KMS-11 (cell line): ENCODE measurements around the gene TOMM70.
"Not testable (repeated sequence)": the region's sequence is repeated elsewhere in the genome, so short reads cannot be mapped to it uniquely, and the experiment has no call there.

Experiments
- H2AFZ ChIP-seq: fragments of 200-600 bp; sonication (generic); 2 replicates; pipeline ENCODE4 v1.6.1; 2016; ENCODE audit warnings: antibody characterized with exemption, mixed run types, low read depth
- H3K27ac ChIP-seq: fragments of 200-600 bp; sonication (generic); 2 replicates; pipeline ENCODE4 v1.6.1; 2016; ENCODE audit warnings: mild to moderate bottlenecking, mixed run types
- H3K27me3 ChIP-seq: fragments of 200-600 bp; sonication (generic); 2 replicates; pipeline ENCODE4 v1.6.1; 2017; ENCODE audit warnings: mild to moderate bottlenecking, low read depth, mixed run types, moderate library complexity; ENCODE audit not compliant: insufficient read depth
- H3K36me3 ChIP-seq: fragments of 200-600 bp; sonication (generic); 2 replicates; pipeline ENCODE4 v1.6.1; 2017; ENCODE audit warnings: mild to moderate bottlenecking, mixed run types; ENCODE audit not compliant: insufficient read depth
- H3K4me1 ChIP-seq: fragments of 200-600 bp; sonication (generic); 2 replicates; pipeline ENCODE4 v1.6.1; 2016; ENCODE audit warnings: mild to moderate bottlenecking, low read depth, mixed run types; ENCODE audit not compliant: poor library complexity, severe bottlenecking
- H3K4me2 ChIP-seq: fragments of 200-600 bp; sonication (generic); 2 replicates; pipeline ENCODE4 v1.7.0; 2016; ENCODE audit warnings: mild to moderate bottlenecking, mixed run types
- H3K4me3 ChIP-seq: fragments of 200-600 bp; sonication (generic); IDR thresholded peaks from 2 replicates; pipeline ENCODE4 v1.6.1; 2017; ENCODE audit warnings: low read depth, low read length, mixed read lengths; ENCODE audit not compliant: insufficient read depth
- H3K79me2 ChIP-seq: fragments of 200-600 bp; sonication (generic); 2 replicates; pipeline ENCODE4 v1.6.1; 2016; ENCODE audit warnings: low read depth, mixed run types; ENCODE audit not compliant: insufficient read depth
- H3K9ac ChIP-seq: fragments of 200-600 bp; sonication (generic); 2 replicates; pipeline ENCODE4 v1.6.1; 2016; ENCODE audit warnings: mild to moderate bottlenecking, mixed run types
- H4K20me1 ChIP-seq: fragments of 200-600 bp; sonication (generic); 2 replicates; pipeline ENCODE4 v1.6.1; 2016; ENCODE audit warnings: mild to moderate bottlenecking, mixed run types; ENCODE audit not compliant: insufficient read depth
- TF ChIP-seq, protein P1 (sequence below): fragments of 200-600 bp; sonication (generic); conservative IDR thresholded peaks from 2 replicates; pipeline ENCODE4 v1.6.1; 2017; ENCODE audit warnings: low read depth, mild to moderate bottlenecking, antibody characterized with exemption, low read length, moderate library complexity, mixed read lengths

The TOMM70 gene

DNA sequence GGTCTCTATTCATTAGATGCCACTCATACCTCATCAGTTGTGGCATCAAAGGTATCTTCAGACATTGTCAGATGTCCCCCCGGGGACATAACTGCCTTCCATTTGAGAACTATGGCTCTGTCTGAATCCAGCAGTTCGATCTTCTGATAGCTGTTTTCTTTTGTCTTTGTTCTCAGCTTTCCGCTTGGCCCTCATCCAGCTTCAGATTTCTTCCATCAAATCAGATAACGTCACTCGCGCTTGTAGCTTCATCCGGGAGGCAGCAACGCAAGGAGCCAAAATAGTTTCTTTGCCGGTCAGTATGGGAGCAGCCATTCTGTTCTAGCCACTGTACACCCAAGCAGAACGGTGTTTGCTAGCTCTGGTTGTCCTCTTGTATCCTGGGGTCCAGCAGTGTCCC, 62.0 kb downstream of the TOMM70 start:
- Histone ChIP-seq H3K9ac (no peak overlapping the region), H4K20me1 (no peaks in the 10 kb centered on the region), H3K4me1 (peaks cover 6% of the 10 kb centered on the region), H3K4me2 (no peak overlapping the region), H3K4me3 (no peak overlapping the region), H3K79me2 (no peaks in the 10 kb centered on the region), H3K27ac (no peak overlapping the region), H3K27me3 (no peaks in the 10 kb centered on the region), H3K36me3 (peaks cover 7% of the 10 kb centered on the region), H2AFZ (no peak overlapping the region)
- TF ChIP-seq, protein P1, sequence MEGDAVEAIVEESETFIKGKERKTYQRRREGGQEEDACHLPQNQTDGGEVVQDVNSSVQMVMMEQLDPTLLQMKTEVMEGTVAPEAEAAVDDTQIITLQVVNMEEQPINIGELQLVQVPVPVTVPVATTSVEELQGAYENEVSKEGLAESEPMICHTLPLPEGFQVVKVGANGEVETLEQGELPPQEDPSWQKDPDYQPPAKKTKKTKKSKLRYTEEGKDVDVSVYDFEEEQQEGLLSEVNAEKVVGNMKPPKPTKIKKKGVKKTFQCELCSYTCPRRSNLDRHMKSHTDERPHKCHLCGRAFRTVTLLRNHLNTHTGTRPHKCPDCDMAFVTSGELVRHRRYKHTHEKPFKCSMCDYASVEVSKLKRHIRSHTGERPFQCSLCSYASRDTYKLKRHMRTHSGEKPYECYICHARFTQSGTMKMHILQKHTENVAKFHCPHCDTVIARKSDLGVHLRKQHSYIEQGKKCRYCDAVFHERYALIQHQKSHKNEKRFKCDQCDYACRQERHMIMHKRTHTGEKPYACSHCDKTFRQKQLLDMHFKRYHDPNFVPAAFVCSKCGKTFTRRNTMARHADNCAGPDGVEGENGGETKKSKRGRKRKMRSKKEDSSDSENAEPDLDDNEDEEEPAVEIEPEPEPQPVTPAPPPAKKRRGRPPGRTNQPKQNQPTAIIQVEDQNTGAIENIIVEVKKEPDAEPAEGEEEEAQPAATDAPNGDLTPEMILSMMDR: no peak

DNA sequence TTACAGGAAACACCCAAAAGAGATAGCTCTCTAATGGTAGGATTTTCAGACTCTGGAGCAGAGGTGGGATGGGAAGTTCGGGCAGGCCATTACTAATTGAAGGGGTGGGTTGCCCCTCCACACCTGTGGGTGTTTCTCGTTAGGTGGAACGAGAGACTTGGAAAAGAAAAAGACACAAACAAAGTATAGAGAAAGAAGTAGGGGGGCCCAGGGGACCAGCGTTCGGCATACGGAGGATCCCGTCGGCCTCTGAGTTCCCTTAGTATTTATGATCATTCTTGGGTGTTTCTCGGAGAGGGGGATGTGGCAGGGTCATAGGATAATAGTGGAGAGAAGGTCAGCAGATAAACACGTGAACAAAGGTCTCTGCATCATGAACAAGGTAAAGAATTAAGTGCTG, 64.7 kb downstream of the TOMM70 start:
- H3K4me2 ChIP-seq, H3K36me3 ChIP-seq, H3K79me2 ChIP-seq, H3K9ac ChIP-seq, H3K4me1 ChIP-seq, H4K20me1 ChIP-seq, H3K27ac ChIP-seq, H2AFZ ChIP-seq, H3K4me3 ChIP-seq, H3K27me3 ChIP-seq: not testable (repeated sequence)

DNA sequence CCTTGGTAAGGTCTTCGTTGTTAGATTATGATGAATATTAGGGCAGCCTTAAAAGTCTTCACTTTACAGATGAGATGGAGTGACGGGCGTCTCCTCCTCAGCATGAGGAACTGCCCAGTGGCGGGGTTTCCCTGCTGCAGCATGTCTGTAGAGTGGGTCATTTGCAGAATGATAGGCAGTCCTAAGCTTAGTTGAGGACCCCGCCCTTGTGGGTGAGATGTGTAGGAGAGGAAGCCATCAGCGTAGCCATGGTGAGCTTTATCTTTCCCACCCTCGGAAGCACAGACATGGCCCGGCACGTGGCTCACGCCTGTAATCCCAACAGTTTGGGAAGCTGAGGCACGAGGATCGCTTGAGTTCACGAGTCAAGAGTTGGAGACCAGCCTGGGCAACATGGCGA, 65.5 kb downstream of the TOMM70 start:
- Histone ChIP-seq H4K20me1 (no peaks in the 10 kb centered on the region), H2AFZ (peak overlapping the region; percentile 75), H3K4me2 (peak overlapping the region; percentile 99), H3K27ac (peak overlapping the region; percentile 62; the same call in 1 of the 2 replicates), H3K79me2 (no peaks in the 10 kb centered on the region), H3K4me3 (no peak overlapping the region), H3K36me3 (no peaks in the 10 kb centered on the region; the same call in 1 of the 2 replicates), H3K4me1 (peaks cover 6% of the 10 kb centered on the region), H3K27me3 (no peaks in the 10 kb centered on the region), H3K9ac (peak overlapping the region; percentile 93)
- TF ChIP-seq, protein P1: no peak

DNA sequence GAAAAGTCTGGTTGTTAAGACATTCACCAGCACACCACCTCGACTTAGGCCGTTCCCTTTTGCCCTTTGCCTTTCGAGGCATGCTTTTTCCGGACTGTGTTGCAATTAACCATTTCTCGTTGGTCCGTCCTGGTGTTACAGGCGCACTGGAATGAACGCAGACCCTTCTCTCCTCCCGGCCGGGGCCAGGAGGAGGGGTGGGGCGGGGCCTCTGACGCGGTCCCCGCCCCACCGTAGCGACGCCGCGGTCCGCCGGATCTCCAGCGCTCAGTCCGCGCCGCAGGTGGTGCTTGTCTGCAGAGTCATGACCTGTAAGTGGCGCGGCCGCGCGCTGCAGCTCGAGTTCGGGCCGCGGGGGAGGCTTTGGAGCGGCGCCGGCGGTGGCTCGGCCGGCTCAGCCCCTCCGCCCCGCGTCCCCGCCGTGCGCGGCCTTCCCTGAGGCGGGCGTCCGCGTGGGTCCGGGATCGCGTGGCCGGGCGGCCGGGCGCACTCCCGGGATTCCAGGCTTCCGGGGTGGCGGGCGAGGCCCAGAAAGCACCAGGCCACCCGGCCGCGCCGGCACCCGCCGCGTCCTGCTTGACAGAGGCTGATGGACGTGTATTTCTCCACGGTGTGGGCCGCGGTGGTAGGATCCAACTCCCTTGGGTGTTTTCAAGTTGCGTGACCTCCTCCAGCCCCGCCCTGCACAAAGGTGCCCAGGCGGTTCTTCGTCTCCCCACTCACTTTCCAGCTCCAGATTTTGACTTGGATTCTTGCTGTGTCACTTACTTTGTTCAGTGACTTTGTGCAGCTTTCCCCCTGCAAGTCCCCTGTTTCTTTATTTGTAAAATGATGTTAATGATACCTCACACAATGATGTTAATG, 66.2 kb downstream of the TOMM70 start, which contains the start of gene NIT2:
Gene NIT2 (plus strand): TSS at position 270 of the 864 bp plus-strand sequence. CDS start 35 bp downstream, at position 305.
- Histone ChIP-seq H3K27ac (peak within 1 kb of the TSS; percentile 62), H3K4me3 (no peak within 1 kb of the TSS), H3K4me2 (peak within 1 kb of the TSS; percentile 99)

More for the DNA sequence above, 66.2 kb downstream of the TOMM70 start, which contains the start of gene NIT2:
- Histone ChIP-seq H3K9ac (peak within 1 kb of the TSS; percentile 93), H3K36me3 (no peaks in the 10 kb centered on the region), H4K20me1 (no peaks in the 10 kb centered on the region), H3K4me1 (peaks cover 6% of the 10 kb centered on the region), H3K27me3 (no peaks in the 10 kb centered on the region), H3K79me2 (no peaks in the 10 kb centered on the region), H2AFZ (peak within 1 kb of the TSS; percentile 75)
- TF ChIP-seq, protein P1: no peak
